Measurements from ENCODE around the gene KRT33A.

The KRT33A gene

DNA sequence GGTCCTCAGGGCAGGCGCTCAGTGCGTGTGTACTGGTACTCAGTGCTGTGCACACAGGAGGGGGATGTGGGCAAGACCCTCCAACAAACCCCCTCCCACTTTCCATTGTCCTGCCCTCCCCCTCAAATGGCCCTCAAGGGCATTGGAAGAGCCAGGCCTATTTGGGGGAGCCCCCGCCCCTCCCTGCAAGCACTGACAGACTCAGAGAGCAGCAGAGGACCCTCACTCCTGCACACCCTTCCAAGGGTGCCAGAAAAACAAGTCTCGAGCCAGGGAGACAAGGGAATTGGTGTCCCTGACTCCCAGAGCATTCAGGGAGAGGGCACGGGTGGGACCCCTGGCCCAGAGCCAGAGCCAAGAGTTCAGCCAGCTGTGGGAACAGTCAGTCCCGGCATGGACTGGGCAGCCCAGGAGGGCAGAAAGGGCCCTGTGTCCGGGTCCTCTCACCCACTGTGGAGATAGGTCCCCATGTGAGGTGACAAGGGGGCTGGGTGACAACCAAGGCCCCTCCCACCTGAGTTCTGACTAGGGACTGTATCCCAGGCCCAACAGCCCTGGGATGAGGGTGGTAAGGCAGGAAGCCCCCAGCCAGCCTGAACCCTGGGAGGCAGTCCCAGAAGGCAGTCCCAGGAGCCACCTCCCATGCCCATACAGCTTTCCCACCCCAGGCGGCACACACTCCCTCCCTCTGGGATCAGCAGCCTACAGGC lies 23.1 kb downstream of the KRT33A start:
- no peak for DNase-seq

DNA sequence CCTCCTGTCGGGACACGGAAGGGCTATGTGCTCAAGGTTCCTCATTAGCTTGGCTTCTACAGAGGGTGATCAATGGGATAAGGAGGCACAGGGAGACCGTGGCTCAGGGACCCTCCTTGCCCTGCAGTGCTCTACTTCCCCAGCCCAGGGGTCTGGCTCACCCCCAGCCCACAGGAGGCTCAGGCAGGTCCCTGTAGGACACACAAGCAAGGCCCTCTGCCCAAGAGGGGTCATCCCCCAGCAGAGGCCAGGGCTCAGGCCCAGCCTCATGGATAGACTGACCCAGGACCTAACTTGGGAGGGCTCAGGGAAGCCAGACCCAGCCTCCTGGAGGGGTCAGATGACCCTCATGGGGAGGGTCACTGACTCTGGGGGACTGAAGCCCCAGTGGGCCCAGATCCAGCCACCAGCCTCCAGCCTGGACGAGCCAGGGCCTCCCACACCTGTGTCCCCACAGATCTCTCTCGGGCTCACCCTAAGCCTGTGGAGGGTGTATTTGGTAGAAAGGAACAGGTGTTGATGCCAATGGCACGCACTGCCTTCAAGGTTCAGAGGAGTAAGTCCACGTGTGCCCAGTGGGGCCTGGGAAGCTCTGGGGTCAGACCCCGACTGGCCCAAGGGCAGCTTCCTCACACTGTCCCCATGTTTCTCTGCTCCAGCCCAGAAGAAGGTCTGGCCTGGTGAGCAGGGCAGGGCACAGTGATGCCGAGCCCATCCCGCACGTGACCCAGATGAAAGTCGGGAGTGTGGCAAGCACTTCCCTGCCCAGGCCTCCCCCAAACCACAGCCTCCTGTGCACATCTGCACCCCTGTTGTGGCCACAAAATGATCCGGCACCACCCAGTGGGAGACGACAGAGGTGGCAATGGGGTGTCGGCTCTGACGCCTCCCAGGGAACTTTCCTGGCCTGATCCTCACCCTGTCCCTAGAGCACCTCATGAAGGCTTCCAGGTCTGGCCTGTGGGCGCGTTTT lies 24.2 kb downstream of the KRT33A start:
- DNase-seq: no peak

DNA sequence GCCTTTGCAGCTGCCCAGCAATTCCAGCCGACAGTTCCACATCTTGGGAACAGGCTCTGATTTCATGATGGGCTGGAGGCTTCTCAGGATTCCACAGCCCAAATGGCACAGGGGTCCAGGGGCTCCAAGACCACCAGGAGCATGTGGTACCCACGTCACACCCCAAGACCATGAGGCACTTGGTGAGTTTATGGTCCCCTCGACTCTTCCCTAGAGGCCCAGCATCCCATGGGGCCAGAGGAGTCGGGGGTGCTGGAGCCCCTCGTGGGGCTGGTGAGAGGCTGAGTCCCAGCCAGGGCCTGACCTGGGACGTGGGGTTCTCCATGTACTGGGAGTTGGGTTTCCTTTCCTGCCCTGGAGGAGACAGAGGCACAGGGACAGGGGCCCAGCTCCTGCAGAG lies 25.0 kb downstream of the KRT33A start:
- DNase-seq: no peak

DNA sequence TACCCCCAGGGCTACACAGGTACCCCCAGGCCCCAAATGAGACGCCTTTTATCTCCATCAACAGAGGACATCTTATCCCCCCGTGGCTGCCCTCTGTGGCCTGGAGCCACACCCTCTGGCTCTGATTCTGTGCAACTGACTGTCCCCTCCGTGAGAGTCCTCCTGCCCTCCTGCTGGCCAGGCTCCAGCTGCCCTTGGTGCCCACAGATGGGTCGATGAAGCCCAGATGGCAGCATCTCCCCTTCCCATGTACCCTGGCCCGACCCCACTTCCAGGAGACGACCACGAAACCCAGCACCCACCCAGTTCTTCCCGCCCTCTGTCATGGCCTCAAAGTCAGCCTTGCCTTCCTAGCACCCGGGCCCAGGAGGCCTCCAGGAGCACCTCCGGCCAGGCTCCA lies 25.5 kb downstream of the KRT33A start:
- DNase-seq: no peak

DNA sequence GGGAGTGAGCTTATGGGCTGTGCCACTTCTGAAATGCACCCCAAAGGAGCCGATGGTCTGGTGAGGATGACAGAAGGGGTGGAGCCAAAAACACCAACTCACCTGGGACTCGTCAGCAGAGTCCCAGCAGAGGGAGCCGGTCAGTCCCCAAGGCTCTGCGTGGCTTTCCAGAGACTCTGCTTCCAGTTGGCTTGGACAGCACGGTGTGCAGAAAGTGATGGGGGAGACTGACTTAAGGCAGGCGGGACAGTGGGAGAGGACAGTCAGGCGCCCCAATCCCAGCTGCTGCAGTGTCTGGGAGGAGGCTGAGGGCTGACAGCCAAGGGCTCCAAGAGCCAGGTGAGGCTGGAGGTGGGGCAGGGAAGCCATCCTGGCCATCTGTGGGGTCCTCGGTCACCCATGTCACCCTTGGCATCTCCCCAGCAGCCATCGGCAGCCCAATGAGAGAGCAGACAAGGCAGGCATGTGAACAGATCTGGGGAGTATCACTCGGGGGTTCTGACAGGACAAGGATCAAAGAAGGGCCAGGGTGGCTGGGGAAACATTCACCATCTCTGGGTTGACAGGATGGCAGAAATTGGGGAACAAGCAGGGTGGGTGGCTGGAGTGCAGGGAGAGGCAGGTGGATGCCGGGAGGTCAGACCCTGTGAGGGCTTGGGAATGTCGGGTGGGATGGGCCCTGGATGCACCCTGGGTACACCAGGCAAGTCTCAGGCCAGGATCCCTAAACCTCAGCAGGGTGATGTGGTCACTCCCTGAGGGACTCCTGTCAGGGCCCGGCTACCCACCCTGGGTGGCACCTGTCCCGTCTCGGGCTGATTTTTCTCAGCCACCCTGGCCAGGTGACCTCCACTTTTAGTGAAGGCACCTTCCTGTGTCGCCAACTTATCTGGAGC lies 26.2 kb downstream of the KRT33A start:
- no peak for DNase-seq

DNA sequence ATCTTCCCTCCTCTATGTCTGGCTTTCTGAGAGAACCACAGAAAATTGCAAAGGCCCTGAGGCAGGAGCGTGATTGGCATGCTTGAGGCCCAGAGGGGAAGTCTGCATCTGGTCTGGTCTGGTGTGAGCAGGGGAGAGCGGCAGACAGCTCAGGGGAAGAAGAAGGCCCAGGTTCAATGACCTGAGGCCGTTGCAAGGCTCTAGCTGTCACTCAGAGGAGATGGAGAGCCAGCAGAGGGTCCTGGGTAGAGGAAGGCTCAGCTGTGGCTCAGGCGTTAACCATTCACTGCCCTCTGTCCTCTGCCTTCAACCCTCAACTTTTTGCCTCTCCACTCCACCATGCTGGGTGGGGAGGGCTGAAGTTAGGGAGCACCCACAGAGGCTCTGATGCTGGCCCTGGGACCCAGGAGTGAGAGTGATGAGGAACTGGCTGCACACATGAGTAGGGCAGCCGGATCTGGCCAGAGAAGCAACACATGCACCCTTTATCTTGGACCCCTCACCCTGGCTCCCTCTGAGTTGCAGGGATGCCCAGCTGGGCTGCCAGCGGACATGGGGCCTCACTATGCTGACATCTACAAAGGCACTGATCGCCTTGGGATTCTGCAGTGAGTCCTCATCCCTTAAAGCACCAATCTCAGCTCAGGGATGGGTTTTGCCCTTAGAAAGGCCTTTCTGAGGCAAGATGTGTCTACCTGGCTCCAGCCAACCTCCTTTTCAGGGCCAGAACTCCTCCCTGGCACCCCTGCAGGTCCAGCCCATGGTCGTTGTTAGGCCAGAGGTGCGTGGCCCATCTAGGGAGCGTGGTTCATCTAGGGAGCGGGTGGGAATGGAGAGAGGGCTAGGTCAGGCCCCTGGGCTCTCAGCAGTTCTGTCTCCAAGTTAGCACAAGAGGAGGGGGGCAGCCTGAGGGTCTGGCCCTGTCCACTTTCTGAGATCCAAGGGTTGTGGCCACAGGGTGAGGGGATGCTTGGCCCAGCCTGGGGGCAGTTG lies 27.4 kb downstream of the KRT33A start:
- no peak for DNase-seq

DNA sequence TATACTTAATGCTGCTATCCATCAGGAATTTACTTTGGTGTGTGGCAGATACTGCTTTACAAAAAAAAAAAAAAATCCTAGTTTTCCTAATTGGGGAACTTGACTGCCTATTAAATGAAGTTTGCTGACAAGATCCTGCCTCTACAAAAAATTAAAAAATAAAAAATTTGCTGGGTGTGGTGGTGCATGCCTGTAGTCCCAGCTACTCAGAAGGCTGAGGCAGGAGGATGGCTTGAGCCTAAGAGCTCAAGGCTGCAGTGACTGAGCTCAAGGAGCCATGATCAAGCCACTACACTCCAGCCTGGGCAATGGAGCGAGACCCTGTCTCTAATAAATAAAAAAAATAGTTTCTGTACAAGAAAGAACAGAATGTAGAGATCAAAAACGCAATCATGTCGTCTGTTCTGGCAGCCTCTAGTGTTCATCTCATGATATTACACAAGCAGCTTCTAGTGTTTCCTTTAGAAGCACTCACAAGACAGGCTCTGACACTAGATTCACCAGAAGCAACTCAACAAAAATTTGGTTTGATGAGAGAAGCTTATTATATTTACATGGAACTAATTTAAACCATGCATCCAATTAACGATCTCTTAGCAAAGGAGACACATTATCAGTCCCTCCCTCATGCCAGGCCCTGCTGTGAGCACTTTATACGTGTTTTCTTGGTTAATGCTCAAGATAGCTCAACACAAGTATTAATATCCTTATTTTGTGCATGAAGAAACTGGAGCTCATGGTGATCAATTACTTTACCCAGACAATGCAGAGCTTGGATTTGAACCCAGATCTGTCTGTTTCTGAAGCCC lies 28.3 kb downstream of the KRT33A start:
- no peak for DNase-seq

DNA sequence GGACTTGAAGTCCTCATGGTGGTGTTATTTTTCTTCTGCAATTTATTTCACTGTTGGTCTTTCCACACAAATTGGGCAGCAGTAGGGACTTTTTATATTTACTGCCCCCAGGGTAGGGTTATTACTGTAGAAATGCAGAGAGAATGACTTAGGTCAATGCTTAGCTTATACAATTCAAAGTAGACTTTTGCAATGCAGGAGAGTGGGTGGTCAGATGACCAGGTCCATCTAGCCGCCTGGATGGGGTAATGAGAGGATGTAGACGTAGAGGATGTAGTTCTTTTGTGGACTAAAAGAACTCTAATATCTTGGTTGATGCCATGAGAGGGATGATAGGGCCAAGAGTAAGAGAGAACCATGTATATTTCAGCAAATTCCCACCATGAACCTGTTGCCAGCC lies 32.4 kb downstream of the KRT33A start:
- no peak for DNase-seq

DNA sequence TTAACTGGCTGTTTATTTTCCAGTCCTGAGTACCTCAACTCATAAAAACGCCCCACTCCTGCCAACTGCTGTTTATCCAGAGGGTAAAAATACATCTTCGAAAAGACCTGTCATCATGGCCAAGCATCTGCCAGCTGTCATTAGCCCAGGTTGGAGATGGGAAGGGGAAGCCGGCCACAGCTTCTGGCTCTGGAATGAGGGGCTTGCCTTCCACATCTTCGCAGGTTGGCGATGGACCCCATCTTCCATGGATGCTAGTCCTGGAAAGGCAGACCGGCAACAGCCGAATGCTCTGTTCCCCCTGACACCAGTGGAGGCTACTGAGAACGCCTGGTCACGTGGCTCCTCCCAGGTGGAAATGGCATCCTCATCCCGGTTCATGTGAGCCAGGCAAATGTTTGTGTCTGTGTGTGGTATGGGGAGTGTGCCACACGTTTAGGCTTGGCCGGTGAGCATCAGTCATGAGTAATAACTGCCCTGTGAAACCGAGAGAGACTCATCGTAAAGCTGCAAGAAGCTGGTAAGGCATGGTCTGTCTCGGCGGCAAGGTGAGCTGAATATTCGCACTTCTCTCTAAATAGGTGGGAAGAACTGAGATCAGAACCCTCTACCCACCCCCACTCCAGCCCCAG lies 34.7 kb downstream of the KRT33A start:
- no peak for DNase-seq

DNA sequence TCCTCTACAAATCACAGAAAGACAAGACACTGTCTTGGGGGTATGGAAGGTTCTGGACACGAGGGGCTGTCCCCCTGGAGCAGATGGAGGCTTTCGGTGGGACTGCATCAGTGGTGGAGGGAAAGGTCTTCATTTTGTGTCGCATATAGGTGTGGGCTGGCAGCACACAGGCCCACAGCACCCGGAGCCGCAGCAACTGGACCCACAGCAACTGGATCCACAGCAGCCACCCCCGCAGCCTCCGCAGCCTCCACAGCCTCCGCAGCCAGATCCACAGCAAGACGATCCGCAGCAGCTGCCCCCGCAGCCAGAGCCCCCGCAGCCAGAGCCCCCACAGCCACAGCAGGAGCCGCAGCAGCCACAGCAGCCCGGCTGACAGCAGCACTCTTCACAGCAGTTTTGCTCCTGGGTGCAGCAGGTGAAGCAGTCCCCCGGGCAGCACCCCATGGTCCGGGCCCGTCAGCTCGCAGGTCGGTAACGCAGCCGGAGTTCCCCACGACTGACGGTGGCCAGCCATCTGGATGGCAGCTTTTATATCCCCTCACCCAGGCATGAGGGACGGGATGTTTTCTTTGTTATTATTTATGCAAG lies 35.3 kb downstream of the KRT33A start, which contains the start of gene KRTAP17-1:
KRTAP17-1 (minus strand) TSS at position 507 of the 591 bp plus-strand sequence; CDS start at position 447, 60 bp downstream.
- DNase-seq: no peak

DNA sequence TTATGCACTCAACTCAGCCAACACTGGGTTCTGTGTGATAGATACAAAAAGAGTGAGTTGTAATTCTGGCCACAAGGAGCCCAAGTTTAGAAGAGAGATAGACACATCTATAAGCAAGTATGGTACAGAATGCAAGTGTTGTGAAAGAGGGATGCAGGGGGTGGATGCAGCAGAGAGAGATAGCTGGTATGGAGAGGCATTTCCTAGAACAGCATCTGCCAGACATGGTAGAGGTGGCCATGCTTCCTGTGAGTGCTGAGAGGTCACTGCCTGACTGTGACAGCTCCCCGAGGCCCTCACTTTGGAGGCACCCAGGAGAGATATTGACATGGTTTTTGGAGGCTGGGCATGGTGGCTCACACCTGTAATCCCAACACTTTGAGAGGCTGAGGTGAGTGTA lies 39.5 kb downstream of the KRT33A start:
- DNase-seq: no peak

DNA sequence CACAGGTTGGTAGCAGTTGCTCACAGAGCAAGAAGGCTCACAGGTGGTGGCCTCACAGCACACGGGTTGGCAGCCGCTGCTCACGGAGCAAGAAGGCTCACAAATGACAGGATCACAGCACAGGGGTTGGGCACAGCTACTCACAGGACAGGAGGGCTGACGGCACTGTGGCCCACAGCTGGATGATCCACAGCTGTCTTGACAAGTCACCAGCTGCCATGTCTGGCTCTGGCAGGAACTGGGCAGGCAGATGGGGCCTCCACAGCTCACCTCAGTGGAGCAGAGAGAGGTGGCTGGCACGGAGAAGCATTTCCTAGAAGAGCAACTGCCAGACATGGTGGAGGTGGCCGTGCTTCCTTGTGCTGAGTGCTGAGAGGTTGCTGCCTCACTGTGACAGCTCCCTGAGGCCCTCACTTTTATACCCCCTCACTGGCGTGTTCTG lies 41.7 kb downstream of the KRT33A start, which contains the start of gene KRTAP16-1:
KRTAP16-1 (minus strand) TSS at position 392 of the 442 bp plus-strand sequence; CDS start at position 336, 56 bp downstream.
- peak; percentile 54 for DNase-seq

DNA sequence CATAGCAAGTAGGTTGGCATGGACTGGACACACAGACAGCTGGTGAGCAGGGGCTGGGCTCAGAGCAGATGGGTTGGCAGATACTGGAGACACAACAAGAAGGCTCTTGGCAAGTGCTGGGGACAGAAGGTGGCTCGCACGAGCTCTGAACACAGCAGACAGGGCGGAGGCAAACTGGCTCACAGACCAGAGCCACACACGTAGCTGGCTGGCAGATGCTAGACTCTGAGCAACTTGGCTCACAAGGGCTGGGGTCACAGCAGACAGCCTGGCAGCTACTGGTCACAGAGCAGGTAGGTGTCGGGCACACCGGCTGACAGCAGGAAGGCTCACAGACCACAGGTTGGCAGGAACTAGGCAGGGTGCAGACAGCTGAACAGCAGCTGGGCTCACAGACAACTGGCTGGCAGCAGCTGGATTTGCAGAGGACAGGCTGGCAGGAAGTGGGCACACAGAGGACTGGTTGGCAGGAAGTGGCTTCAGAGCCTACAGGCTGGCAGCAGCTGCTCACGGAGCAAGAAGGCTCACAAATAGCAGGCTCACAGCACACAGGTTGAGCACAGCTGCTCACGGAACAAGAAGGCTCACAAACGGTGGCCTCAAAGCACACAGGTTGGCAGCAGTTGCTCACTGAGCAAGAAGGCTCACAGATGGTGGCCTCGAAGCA lies 42.2 kb downstream of the KRT33A start:
- DNase-seq: peak; percentile 87

DNA sequence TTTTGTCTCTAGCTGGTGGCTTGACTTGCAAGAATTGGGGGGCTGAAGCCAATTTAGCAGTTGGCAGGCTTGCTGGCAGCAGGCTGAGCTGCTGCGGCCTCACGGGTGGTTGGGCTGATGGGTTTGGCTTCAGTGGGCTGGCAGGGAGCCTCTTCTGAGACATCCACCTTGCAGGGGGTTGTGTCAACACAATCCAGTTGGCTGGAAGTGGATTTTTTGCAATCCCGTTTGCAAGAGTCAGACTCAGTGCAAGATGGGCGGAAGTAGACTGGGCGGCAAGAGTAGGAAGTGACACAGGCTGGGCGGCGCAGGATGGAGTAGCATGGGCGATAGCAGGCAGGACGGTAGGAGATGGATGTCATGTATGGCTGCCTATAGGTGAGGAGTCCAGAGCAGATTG lies 43.0 kb downstream of the KRT33A start:
- DNase-seq: peak; percentile 16

DNA sequence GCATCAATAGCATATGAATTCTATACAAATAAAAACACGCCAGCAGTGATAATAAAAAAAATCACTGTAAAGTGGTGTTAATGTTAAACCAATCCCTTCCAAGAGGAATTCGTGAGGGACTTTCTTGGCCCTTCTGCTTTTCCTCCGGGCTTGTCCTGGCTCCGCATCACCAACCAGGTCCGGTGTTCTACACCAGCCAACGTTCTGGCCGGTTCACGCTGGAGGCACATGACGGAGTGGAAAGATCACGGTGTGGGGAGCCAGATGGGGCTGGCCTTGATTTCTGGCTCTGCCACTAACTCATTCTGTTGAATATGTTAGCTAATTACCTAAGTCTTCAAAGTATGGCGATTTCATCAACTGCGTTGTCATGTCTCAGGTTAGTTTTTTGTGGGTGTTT lies 46.5 kb downstream of the KRT33A start:
- DNase-seq: no peak

DNA sequence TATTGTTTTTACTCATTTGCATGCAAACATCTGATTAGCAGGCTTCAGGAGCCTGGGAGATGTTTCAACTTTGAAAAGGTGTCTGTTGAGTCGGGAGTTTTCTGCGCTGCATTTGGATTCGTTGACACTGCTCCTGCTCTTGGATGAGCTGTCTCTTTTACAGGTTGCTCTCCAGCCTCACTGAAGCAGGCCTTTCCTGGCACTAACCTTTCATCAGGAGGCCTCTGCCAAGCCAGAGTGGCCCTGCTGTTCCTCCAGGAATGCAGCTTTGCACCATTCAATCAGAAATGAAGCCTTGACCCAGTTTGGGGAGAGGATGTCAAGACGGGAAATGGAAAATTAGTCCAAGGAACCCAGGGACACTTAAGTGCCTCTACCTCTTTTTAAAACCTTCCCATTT lies 47.6 kb downstream of the KRT33A start:
- no peak for DNase-seq

DNA sequence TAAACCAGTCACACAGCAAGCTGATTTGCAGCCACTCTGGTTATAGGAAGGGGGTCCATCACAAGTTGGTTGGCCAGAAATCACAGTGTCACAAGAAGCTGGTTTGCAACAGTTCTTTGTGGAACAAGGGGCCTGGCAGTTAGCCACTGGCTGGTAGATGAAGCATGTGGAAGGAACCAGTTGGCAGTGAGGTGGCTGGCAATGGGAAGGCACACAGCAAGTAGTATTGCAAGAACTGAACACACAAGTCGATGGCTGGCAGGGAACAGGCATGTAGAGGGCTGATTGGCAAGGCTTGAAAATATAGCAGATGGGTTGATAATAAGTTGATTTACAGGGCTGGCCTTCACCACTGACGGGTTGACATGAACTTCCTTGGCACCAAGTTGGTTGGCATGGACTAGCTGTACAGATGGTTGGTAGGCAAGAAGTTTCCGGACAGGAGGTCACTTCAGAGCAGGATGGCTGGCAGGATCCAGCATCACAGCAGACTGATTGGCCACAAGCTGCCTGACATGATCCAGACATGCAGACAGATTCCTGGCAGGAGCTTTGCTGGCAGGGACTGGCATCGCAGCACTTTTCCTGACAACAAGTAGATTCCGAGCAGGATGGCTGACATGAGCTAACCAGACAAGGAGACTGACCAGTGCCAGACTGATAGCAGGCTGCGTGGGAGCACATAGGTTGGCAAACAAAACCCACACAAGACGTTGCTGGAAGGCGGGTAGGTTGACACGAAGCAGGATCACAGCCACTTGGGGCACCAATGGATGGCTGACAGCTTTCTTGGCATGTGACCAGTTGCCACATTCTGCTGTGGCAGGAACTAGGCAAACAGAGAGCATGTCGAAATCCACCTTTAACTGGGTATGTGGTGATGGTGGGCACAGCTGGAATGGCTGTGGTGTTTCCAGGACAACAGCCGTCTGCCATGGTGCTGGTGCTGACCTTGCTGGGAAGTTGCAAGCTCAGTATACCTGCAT lies 48.4 kb downstream of the KRT33A start, which contains the start of gene KRTAP29-1:
KRTAP29-1 (minus strand) TSS at position 936 of the 986 bp plus-strand sequence; CDS start at position 936, 0 bp downstream.
- DNase-seq: no peak

Measured in CD4-positive, alpha-beta T cell treated with Interferon gamma for 1 hour (primary cell).